LNCAP (cell line): ENCODE results near the gene ZNF446.

Experiments
- TF ChIP-seq, protein P1 (sequence below): fragments of 450-650 bp; IDR thresholded peaks from 2 replicates; pipeline ENCODE4 v1.5.1; 2017; ENCODE audit warnings: mild to moderate bottlenecking

Gene ZNF446

DNA sequence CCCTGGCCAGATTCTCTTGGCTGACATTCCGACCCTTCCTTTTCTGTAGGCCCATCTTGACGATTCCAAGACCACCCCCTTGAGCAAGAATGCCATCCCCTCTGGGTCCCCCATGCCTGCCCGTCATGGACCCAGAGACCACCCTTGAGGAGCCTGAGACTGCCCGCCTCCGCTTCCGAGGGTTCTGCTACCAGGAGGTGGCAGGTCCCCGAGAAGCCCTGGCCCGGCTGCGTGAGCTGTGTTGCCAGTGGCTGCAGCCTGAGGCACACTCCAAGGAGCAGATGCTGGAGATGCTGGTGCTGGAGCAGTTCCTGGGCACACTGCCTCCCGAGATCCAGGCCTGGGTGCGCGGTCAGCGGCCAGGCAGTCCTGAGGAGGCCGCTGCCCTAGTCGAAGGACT is 978 bp downstream of the ZNF446 start:
- TF ChIP-seq, protein P1, sequence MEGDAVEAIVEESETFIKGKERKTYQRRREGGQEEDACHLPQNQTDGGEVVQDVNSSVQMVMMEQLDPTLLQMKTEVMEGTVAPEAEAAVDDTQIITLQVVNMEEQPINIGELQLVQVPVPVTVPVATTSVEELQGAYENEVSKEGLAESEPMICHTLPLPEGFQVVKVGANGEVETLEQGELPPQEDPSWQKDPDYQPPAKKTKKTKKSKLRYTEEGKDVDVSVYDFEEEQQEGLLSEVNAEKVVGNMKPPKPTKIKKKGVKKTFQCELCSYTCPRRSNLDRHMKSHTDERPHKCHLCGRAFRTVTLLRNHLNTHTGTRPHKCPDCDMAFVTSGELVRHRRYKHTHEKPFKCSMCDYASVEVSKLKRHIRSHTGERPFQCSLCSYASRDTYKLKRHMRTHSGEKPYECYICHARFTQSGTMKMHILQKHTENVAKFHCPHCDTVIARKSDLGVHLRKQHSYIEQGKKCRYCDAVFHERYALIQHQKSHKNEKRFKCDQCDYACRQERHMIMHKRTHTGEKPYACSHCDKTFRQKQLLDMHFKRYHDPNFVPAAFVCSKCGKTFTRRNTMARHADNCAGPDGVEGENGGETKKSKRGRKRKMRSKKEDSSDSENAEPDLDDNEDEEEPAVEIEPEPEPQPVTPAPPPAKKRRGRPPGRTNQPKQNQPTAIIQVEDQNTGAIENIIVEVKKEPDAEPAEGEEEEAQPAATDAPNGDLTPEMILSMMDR: no peak

GRCh38 chr19:58477871-58478270 is 1.7 kb downstream of the ZNF446 start:
- TF ChIP-seq, protein P1: no peak

DNA sequence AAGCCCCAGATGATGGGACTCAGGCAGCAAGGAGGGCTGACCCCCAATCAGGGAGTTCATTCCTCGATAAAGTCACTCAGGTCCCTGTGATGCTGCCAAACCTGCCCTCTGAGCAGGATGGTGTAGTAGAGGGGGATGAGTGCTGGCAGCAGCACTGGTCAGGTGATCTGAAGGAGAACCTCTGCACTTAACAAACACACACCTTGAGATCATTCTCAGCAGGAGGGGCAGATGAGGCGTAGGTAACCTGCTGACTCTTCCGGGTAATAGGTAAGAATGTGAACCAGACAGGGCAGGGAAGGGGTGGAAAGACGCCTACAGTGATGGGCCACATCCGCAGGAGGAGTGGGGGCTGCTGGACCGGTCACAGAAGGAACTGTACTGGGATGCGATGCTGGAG is 3.2 kb downstream of the ZNF446 start:
- TF ChIP-seq, protein P1: no peak

DNA sequence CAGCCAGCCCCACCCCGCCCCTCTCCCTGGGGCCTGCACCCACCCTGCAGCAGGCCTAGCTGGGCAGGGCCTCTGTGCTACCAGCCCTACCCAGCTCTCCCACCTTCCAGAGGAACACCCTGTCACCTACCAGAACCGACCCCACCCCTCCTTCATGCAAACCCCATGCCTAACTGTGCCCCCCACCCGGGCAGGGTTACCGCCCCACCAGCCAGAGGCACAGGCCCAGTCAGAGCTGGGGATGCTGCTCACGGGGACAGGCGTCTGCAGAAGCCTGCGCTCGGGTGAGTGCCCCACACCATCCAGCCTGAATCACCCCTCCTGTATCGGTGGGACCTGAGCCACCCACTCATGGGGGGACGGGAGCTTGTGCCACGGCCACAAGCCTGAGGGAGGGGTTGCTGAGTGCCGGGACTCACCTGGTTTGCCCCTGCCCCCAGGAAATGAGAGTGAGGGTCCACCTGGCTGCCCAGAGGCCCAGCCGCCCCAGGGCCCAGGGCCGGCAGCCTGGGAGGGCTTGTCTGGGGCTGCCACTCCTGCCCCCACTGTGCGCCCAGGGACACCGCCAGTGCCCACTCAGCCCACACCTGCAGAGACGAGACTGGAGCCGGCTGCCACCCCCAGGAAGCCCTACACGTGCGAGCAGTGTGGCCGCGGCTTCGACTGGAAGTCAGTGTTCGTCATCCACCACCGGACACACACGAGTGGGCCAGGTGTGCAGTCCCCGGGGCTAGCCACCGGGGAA is 3.8 kb downstream of the ZNF446 start:
- TF ChIP-seq, protein P1: no peak

DNA sequence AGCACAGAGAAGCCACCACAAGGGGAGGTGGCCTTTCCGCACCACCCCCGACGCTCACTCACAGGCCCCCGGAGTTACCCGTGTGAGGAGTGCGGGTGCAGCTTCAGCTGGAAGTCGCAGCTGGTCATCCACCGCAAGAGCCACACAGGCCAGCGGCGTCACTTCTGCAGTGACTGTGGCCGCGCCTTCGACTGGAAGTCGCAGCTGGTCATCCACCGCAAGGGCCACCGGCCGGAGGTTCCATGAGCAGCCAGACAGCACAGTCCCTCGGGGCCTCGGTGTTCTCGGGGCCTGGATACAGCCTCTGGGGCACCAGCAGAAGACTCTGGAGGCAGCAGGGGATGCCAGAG is 4.3 kb downstream of the ZNF446 start:
- TF ChIP-seq, protein P1: no peak

DNA sequence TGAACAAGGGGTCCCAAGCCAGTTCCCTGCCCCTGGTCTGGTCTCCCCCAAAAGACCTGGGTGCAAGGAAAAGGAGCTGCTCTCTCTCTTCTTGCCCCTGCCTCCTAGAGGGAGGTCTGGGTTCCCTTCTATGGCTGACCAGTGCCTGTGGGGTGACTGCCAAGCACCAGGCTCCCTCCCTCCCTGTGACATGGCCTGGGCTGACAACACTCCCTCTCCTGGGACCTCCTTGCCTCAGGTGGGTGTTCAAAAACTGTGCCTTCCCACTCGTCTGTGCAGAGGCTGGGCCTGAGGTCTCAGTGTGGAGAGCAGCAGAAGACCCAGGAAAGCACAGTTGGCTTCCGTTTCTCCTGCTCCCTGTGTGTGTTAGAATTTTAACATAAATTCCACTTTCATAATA is 4.7 kb downstream of the ZNF446 start:
- TF ChIP-seq, protein P1: no peak

DNA sequence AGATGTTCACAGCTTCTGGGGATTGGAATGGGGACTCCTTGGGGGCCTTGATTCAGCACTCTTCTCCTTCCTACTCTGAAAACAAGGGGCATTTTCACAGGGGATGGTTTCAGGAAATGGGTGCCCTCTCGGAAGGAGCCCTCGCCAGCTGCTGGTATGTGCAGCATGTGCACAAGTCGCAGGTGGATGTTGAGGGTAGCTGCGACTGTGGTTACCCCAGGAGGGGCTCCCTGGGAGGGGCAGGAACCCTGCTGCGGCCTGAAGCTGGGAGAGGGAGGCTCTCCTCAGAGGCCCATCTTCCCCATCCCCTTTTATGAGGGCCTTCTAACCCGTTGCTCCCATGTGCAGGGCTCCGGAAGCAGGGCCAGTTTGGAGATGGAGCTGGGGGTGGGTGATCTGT is 6.2 kb downstream of the ZNF446 start:
- TF ChIP-seq, protein P1: no peak

GRCh38 chr19:58483776-58484175 is 7.6 kb downstream of the ZNF446 start:
- TF ChIP-seq, protein P1: no peak
